ENCODE data around the gene CRACDL. TPM values are rescaled to one million over a fixed set of nuclear protein-coding genes. Genes with fewer than 3 reads are reported as not detected.

Gene CRACDL
- total and polyA plus RNA-seq, 12 donors = 1.2 to 7.9 (median 3.2) TPM

DNA sequence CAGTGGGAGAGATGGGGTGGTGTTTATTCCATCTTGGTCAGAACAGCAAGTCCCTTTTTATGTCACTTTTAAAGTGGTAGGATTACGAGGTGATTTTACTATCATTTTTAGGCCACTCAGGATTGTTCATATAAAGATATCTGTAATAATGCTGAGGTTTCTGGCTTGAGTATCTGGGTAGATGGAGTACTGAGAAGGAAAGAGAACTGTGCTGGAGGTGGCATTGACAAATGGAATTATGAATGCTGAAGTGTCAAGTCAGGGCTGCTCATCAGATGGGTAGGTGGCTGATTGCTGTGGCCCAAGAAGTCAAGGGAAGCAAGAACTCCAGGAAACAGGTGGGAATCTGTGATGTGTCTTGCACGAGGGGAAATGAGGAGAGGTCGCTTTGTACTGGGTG lies 119.7 kb downstream of the CRACDL start:
- TF ChIP-seq, protein P1, sequence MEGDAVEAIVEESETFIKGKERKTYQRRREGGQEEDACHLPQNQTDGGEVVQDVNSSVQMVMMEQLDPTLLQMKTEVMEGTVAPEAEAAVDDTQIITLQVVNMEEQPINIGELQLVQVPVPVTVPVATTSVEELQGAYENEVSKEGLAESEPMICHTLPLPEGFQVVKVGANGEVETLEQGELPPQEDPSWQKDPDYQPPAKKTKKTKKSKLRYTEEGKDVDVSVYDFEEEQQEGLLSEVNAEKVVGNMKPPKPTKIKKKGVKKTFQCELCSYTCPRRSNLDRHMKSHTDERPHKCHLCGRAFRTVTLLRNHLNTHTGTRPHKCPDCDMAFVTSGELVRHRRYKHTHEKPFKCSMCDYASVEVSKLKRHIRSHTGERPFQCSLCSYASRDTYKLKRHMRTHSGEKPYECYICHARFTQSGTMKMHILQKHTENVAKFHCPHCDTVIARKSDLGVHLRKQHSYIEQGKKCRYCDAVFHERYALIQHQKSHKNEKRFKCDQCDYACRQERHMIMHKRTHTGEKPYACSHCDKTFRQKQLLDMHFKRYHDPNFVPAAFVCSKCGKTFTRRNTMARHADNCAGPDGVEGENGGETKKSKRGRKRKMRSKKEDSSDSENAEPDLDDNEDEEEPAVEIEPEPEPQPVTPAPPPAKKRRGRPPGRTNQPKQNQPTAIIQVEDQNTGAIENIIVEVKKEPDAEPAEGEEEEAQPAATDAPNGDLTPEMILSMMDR (IDR thresholded peaks at IDR 0.05) = no peak
- H3K36me3 ChIP-seq = no peaks in the 10 kb centered on the region
- H3K4me3 ChIP-seq = no peak overlapping the region
- H3K4me1 ChIP-seq = peaks cover 0 to 32% (median 19%) of the 10 kb centered on the region in 9 donors
- no peak for DNase-seq
- WGBS, 2 donors = 78 to 87% methylated on average over 3 of the region's 3 CpGs
- ATAC-seq = no peak
- no peaks in the 10 kb centered on the region for H3K27me3 ChIP-seq
- H3K27ac ChIP-seq = no peak overlapping the region
- intact Hi-C loops (cut with DNase I) = no loop called here
- no peaks in the 10 kb centered on the region for H3K9me3 ChIP-seq

DNA sequence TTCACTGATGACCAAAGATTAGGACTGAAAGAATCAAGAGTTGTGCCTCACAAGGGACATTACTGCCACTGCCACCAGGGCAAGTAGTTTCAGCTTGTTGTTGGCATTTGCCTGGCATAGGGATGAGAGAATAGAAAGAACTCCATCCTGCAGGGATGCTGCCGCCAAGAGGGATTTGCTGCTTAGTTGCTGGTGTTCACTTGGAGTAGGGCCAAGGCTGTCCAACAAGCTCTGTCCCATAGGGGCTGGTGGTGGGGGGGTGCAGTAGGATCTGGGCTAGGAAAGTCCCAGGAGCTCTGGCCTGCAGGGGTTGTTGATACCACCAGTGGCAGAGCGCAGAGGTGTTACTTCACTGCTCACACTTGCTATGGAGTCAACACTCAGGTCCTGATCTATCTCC lies 120.2 kb downstream of the CRACDL start:
- TF ChIP-seq, protein P1 (IDR thresholded peaks at IDR 0.05) = no peak
- Histone ChIP-seq H3K4me3 (no peak overlapping the region), H3K4me1 (peaks cover 0 to 27% (median 19%) of the 10 kb centered on the region in 9 donors), H3K36me3 (no peaks in the 10 kb centered on the region), H3K27ac (no peak overlapping the region), H3K9me3 (no peaks in the 10 kb centered on the region), H3K27me3 (no peaks in the 10 kb centered on the region)
- intact Hi-C loops (cut with DNase I) = no loop called here
- whole genome bisulfite sequencing, 2 donors = 86 to 88% methylated on average over 2 of the region's 2 CpGs
- no peak for DNase-seq
- ATAC-seq = no peak

DNA sequence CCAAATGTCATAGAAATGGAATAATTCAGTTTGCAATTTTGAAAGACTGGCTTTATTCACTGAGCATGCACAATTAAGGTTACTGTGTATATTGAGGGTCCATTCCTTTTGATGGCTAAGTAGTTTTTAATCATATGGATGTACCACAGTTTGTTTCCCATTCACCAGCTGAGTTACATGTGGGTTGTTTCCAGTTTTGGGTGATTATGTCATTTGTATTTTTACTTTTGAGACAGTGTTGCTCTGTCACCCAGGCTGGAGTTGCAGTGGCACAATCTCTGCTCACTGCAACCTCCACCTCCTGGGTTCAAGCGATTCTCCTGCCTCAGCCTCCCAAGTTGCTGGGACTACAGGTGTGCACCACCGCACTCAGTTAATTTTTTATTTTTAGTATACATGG lies 124.3 kb downstream of the CRACDL start:
- ATAC-seq (no peak), DNase-seq (no peak)
- intact Hi-C loops (cut with DNase I) = no loop called here
- H3K4me3 ChIP-seq = no peak overlapping the region
- H3K36me3 ChIP-seq = no peaks in the 10 kb centered on the region
- H3K9me3 ChIP-seq = no peaks in the 10 kb centered on the region
- no peaks in the 10 kb centered on the region for H3K27me3 ChIP-seq
- peaks cover 0 to 12% (median 5%) of the 10 kb centered on the region in 9 donors for H3K4me1 ChIP-seq
- no peak overlapping the region for H3K27ac ChIP-seq
- 97 to 100% methylated on average over 2 of the region's 2 CpGs for WGBS, 2 donors
- TF ChIP-seq, protein P1 (IDR thresholded peaks at IDR 0.05) = no peak

DNA sequence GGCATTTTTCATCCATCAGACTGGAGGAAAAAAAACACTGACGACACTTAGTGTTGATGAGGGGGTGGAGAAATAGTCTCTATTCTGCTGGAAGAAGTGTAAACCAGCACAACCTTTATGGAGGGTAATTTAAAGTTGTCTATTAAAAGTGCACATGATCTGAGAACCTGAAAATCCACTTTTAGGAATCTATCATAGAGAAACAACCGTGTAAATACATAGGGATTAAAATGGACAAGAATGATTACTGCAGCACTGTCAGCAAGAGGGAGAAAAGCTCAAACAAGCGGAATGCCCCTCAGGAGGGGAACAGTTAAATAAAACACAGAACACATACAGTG lies 125.5 kb downstream of the CRACDL start:
- no peaks in the 10 kb centered on the region for H3K27me3 ChIP-seq
- 76 to 83% methylated on average over 3 of the region's 3 CpGs for WGBS, 2 donors
- TF ChIP-seq, protein P1 (IDR thresholded peaks at IDR 0.05) = no peak
- H3K27ac ChIP-seq = no peak overlapping the region
- H3K4me1 ChIP-seq = peaks cover 8 to 24% (median 17%) of the 10 kb centered on the region in 9 donors
- H3K4me3 ChIP-seq = no peak overlapping the region
- intact Hi-C loops (cut with DNase I) = no loop called here
- no peaks in the 10 kb centered on the region for H3K9me3 ChIP-seq
- DNase-seq = no peak
- no peaks in the 10 kb centered on the region for H3K36me3 ChIP-seq
- no peak for ATAC-seq

Data from heart right ventricle (tissue), 16 donors.